Neural crest cell (in vitro differentiated cells): ENCODE data around the gene HACE1. TPM values are rescaled to one million over a fixed set of nuclear protein-coding genes. Genes with fewer than 3 reads are reported as not detected.

Experiments used
- DNase-seq: peaks from one replicate; pipeline ENCODE4 v3.0.0; 2021; ENCODE audit warnings: low read depth, mixed read lengths, low spot score
- H3K27ac Mint-ChIP-seq: one replicate; pipeline ENCODE4 v1.8.0; 2021; ENCODE audit warnings: mild to moderate bottlenecking, mixed read lengths; ENCODE audit not compliant: unreplicated experiment
- H3K27me3 Mint-ChIP-seq: 2 replicates; pipeline ENCODE4 v1.8.0; 2021; ENCODE audit warnings: low read depth, mild to moderate bottlenecking, mixed read lengths
- H3K36me3 Mint-ChIP-seq: 2 replicates; pipeline ENCODE4 v1.8.0; 2021; ENCODE audit warnings: low read depth, mild to moderate bottlenecking, mixed read lengths
- H3K4me1 Mint-ChIP-seq: 2 replicates; pipeline ENCODE4 v1.8.0; 2021; ENCODE audit warnings: mixed read lengths
- H3K4me3 Mint-ChIP-seq: one replicate; pipeline ENCODE4 v1.8.0; 2021; ENCODE audit warnings: mild to moderate bottlenecking, mixed read lengths
- H3K9me3 Mint-ChIP-seq: 2 replicates; pipeline ENCODE4 v1.8.0; 2021; ENCODE audit warnings: mixed read lengths
- total RNA-seq: library from RNA; stranded (reverse); gene quantifications from 2 replicates; pipeline ENCODE4 v1.2.1, GENCODE V29; 2021
- TF ChIP-seq, protein P1 (sequence below): fragments of 200-600 bp; sonication (generic); conservative IDR thresholded peaks from 2 replicates; pipeline ENCODE4 v1.5.0; 2021; ENCODE audit warnings: antibody characterized with exemption, mild to moderate bottlenecking

HACE1 gene
- total RNA-seq, 1 donor from 2014 or later: 23.9 TPM

DNA sequence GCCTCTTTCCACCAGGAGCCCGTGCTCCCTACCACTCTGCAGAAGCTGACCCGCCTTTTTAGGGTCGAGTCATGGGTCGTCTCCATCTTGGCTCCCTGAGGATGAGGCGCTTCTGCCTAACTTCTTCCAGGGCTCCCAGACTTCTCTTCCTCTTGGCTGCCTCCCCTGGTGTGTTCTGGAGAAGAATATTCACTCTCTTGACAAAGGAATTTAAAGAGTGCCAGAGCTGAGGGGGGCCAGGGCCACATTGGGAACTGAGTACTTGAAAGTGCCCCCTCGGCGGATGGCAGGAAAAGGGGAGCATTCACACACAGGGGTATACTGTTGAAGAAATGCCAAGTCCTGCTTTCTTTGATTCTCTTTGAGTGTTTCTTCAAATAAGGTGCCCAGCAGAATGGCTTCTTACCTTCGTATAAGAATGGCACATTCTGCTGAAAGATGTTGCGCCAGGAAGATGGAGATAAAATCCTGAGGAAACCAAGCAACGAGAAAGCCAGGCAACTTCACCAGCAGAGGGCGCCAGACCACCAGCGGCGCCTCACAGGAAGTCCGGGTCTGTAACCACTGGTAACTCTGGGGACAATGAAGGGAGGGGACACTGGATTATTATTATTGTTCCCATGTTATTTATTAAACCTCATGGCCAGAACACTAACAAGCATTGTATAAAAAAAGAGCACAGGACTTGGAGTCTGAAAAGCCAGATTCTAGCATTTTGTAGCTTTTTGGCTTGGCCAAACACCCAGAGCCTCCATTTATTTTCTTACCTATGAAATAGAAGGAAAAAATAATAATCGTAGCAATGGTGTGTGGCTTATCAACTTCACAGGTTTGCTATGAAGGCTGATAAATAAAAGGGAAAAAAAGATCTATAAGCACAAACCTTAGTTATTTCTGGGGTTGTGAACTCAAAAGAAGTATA is 176.7 kb downstream of the HACE1 start:
- no peak overlapping the region for H3K4me3 Mint-ChIP-seq
- DNase-seq: peak; percentile 70
- H3K27me3 Mint-ChIP-seq: no peaks in the 10 kb centered on the region
- TF ChIP-seq, protein P1, sequence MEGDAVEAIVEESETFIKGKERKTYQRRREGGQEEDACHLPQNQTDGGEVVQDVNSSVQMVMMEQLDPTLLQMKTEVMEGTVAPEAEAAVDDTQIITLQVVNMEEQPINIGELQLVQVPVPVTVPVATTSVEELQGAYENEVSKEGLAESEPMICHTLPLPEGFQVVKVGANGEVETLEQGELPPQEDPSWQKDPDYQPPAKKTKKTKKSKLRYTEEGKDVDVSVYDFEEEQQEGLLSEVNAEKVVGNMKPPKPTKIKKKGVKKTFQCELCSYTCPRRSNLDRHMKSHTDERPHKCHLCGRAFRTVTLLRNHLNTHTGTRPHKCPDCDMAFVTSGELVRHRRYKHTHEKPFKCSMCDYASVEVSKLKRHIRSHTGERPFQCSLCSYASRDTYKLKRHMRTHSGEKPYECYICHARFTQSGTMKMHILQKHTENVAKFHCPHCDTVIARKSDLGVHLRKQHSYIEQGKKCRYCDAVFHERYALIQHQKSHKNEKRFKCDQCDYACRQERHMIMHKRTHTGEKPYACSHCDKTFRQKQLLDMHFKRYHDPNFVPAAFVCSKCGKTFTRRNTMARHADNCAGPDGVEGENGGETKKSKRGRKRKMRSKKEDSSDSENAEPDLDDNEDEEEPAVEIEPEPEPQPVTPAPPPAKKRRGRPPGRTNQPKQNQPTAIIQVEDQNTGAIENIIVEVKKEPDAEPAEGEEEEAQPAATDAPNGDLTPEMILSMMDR: peak; percentile 82
- no peak overlapping the region for H3K27ac Mint-ChIP-seq
- peaks cover 5% of the 10 kb centered on the region for H3K36me3 Mint-ChIP-seq
- peaks cover 14% of the 10 kb centered on the region for H3K4me1 Mint-ChIP-seq
- H3K9me3 Mint-ChIP-seq: peaks cover 3% of the 10 kb centered on the region

- DNase-seq: no peak
- peaks cover 10% of the 10 kb centered on the region for H3K9me3 Mint-ChIP-seq
- peaks cover 4% of the 10 kb centered on the region for H3K4me1 Mint-ChIP-seq
- TF ChIP-seq, protein P1: no peak
- H3K27me3 Mint-ChIP-seq: no peaks in the 10 kb centered on the region
- no peak overlapping the region for H3K4me3 Mint-ChIP-seq
- H3K27ac Mint-ChIP-seq: no peak overlapping the region
- peaks cover 10% of the 10 kb centered on the region for H3K36me3 Mint-ChIP-seq
These were observed 179.2 kb downstream of the HACE1 start for GRCh38 chr6:104680539-104680938.

DNA sequence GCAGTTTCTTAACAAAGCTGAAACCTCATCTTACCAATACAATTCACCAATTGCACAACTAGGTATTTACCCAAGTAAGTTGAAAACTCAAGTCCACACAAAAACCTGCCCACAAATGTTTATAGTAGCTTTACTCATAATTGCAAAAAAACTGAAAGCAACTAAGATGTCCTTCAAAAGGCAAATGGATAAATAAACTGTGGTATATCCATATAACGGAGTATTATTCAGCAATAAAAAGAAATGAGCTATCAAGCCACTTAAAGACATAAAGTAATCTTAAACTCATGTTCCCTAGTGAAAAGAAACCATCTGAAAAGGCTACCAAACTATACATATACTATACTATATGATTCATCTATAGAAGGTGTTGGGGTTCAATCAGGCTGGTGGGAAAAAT is 179.7 kb downstream of the HACE1 start:
- DNase-seq: no peak
- TF ChIP-seq, protein P1: no peak
- peaks cover 4% of the 10 kb centered on the region for H3K4me1 Mint-ChIP-seq
- no peak overlapping the region for H3K4me3 Mint-ChIP-seq
- no peaks in the 10 kb centered on the region for H3K27me3 Mint-ChIP-seq
- peaks cover 11% of the 10 kb centered on the region for H3K9me3 Mint-ChIP-seq
- peaks cover 11% of the 10 kb centered on the region for H3K36me3 Mint-ChIP-seq
- no peak overlapping the region for H3K27ac Mint-ChIP-seq

Other genes with a start within 250 kb of the HACE1 start
- gene LIN28B, start 97.2 kb upstream of the HACE1 start, total RNA-seq: 73.2 and 76.3 TPM in 2 replicates